ENCODE measurements around the gene FGD6. TPM values are rescaled to one million over a fixed set of nuclear protein-coding genes. Genes with fewer than 3 reads are reported as not detected.

Gene FGD6
- total RNA-seq = 3.3 and 4.2 TPM in 2 replicates

GRCh38 chr12:95217377-95218149 lies at the start of gene FGD6, which contains the start of gene VEZT:
Gene FGD6, minus strand, starts transcription at chr12:95217467. Its CDS starts 227 bp downstream, at chr12:95217240.
Gene VEZT, plus strand, starts transcription at chr12:95217807. Its CDS starts 44 bp downstream, at chr12:95217851.

GRCh38 chr12:95072900-95073697 lies 144.2 kb downstream of the FGD6 start, which contains the start of gene NR2C1:
Gene NR2C1, minus strand, starts transcription at chr12:95073618. Its CDS starts 6,234 bp downstream, at chr12:95067384.

Other genes with a start within 250 kb of the FGD6 start
- gene NDUFA12, start 213.8 kb downstream of the FGD6 start, total RNA-seq = 71.1 and 137 TPM in 2 replicates
- 26.1 and 39.6 TPM in 2 replicates for gene NR2C1, start 143.8 kb downstream of the FGD6 start, total RNA-seq
- gene VEZT, start 340 bp upstream of the FGD6 start, total RNA-seq = 18.4 and 29.7 TPM in 2 replicates

Data from cardiac ventricle fibroblast (primary cell).